ENCODE measurements around the gene PLAAT2.

DNA sequence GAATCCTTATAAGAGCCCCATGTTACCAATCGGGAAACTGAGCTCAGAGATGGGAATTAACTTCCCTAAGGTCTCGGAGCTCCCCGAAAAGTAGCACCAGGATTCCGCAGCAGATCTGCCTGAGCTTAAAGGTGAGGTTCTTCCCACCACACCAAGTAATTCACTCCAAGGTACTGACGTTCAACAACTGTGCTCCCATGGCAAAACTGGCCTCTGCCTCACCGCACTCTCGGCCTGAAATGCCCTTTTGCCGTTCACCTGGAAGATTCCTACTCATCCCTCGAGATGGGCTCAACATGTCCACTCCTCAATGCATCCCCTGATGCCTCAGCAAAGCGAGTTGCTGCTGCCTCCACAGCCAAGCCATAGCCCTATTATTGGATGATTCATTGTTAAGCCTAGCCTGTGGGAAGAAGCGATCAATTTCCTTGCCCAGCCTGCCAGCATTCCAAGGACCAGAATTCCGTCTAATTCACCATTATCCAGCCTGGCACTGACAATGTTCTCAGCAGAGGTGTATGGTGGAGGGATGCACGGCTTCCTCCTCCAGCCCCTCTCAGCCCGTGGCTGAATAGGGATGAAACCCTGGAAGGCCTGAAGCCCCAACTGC is 46.9 kb upstream of the PLAAT2 start:
- TF ChIP-seq POLR2A (IDR thresholded peaks at IDR 0.05), result no peak
- TF ChIP-seq CTCF (IDR thresholded peaks at IDR 0.05), result no peak
